Measurements from ENCODE around the gene ZNF761.

DNA sequence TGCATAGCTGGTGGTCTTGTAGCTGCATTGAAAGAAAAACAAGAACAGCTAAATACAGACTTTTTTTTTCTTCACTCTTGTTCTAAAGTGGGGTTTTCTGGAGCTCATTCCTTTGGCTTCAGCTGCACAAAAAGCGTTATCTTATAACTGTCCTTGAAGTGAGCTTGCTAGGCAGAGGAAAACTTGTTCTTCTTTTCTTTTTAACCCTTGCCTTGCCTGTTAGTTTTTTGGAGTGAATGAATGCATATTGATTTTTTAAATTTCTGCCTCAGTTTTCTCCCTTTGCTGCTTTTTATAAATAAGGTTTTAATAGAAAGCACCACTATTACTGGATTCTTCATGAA lies 35.3 kb upstream of the ZNF761 start:
- TF ChIP-seq POLR2AphosphoS5 (IDR thresholded peaks at IDR 0.05; ENCODE audit: low read depth, low read length) (no peak), POLR2A (IDR thresholded peaks at IDR 0.05; ENCODE audit: low read depth, low read length) (no peak)
